Thyroid gland (tissue), 4 donors: Measurements from ENCODE around the gene ADAMTSL1. TPM values are rescaled to one million over a fixed set of nuclear protein-coding genes. Genes with fewer than 3 reads are reported as not detected.

Source experiments
- DNase-seq, 2 donors: peaks; one replicate each; pipeline ENCODE4 v3.0.0-alpha.2; 2019
- H3K27ac ChIP-seq, 3 donors: fragments of 200-600 bp; sonication (generic); 1 replicate in 2 of 3; 2 replicates in 1 of 3; pipeline ENCODE4 v1.5.1; 2016 to 2019; ENCODE audit warnings: mild to moderate bottlenecking in 1 of 3, moderate library complexity in 1 of 3
- H3K27me3 ChIP-seq: fragments of 200-600 bp; sonication (generic); one replicate; pipeline ENCODE4 v1.5.1; 2019
- H3K36me3 ChIP-seq, 2 donors: fragments of 200-600 bp; sonication (generic); one replicate each; pipeline ENCODE4 v1.5.1; 2016 to 2019
- H3K4me1 ChIP-seq, 2 donors: fragments of 200-600 bp; sonication (generic); one replicate each; pipeline ENCODE4 v1.5.1; 2017 to 2019
- H3K4me3 ChIP-seq, 3 donors: fragments of 200-600 bp; sonication (generic); replicated peaks in 1 of 3; 1 replicate in 2 of 3; 2 replicates in 1 of 3; pipeline ENCODE4 v1.5.1; 2016; ENCODE audit warnings: mild to moderate bottlenecking in 1 of 3
- H3K9me3 ChIP-seq: fragments of 200-600 bp; sonication (generic); one replicate; pipeline ENCODE4 v1.5.1; 2017
- POLR2A ChIP-seq, 2 donors: fragments of 450-650 bp; IDR thresholded peaks; one replicate each; pipeline ENCODE4 v1.6.1; 2017; ENCODE audit warnings: antibody characterized with exemption in 2 of 2, mild to moderate bottlenecking in 2 of 2, moderate library complexity in 1 of 2
- WGBS, 2 donors: methylation state at CpG; one replicate each; pipeline ENCODE4 v1.1.5; 2017; 5-methylcytosine and 5-hydroxymethylcytosine counted together
- intact Hi-C: fragments of 100-400 bp; cut with DNase I; formaldehyde crosslinking; loops from one replicate; pipeline ENCODE4 v1.15.1; 2023
- total RNA-seq, 4 donors: library from RNA; depleted of rRNA; stranded (reverse); fragments of >200 nt; gene quantifications; one replicate each; pipeline ENCODE4 v1.2.3, GENCODE V29; 2016
- TF ChIP-seq, protein P1 (sequence below), 6 experiments: fragments of 200-600 bp in 3 of 6; fragments of 450-650 bp in 3 of 6; sonication (generic) in 3 of 6; IDR thresholded peaks; one replicate each; pipeline ENCODE4 v1.5.1; 2016 to 2019; ENCODE audit warnings: antibody characterized with exemption in 6 of 6, mild to moderate bottlenecking in 2 of 6, inconsistent platforms in 1 of 6, moderate library complexity in 1 of 6

Gene ADAMTSL1
- total RNA-seq, 4 donors from 2014 or later = 1.6 to 9.0 (median 4.8) TPM

- Histone ChIP-seq H3K9me3 (no peaks in the 10 kb centered on the region), H3K27ac (no peak overlapping the region), H3K36me3 (no peaks in the 10 kb centered on the region), H3K4me3 (no peak overlapping the region), H3K27me3 (no peaks in the 10 kb centered on the region), H3K4me1 (peaks cover 23 to 33% of the 10 kb centered on the region in 2 donors)
- WGBS, 2 donors = 95 to 96% methylated on average over 5 of the region's 5 CpGs
- no peak for TF ChIP-seq POLR2A (IDR thresholded peaks at IDR 0.05)
- TF ChIP-seq, protein P1, sequence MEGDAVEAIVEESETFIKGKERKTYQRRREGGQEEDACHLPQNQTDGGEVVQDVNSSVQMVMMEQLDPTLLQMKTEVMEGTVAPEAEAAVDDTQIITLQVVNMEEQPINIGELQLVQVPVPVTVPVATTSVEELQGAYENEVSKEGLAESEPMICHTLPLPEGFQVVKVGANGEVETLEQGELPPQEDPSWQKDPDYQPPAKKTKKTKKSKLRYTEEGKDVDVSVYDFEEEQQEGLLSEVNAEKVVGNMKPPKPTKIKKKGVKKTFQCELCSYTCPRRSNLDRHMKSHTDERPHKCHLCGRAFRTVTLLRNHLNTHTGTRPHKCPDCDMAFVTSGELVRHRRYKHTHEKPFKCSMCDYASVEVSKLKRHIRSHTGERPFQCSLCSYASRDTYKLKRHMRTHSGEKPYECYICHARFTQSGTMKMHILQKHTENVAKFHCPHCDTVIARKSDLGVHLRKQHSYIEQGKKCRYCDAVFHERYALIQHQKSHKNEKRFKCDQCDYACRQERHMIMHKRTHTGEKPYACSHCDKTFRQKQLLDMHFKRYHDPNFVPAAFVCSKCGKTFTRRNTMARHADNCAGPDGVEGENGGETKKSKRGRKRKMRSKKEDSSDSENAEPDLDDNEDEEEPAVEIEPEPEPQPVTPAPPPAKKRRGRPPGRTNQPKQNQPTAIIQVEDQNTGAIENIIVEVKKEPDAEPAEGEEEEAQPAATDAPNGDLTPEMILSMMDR (IDR thresholded peaks at IDR 0.05) = no peak
- intact Hi-C loops = no loop called here
- no peak for DNase-seq
These were observed 249.4 kb downstream of the ADAMTSL1 start for GRCh38 chr9:18723366-18723765.

GRCh38 chr9:18726546-18726945 lies 252.6 kb downstream of the ADAMTSL1 start:
- no peaks in the 10 kb centered on the region for H3K9me3 ChIP-seq
- H3K27ac ChIP-seq = no peak overlapping the region
- no peak for DNase-seq
- H3K36me3 ChIP-seq = no peaks in the 10 kb centered on the region
- peaks cover 22 to 27% of the 10 kb centered on the region in 2 donors for H3K4me1 ChIP-seq
- intact Hi-C loops = no loop called here
- 46 to 71% methylated on average over 1 of the region's 1 CpG for WGBS, 2 donors
- no peaks in the 10 kb centered on the region for H3K27me3 ChIP-seq
- no peak overlapping the region for H3K4me3 ChIP-seq
- TF ChIP-seq, protein P1 (IDR thresholded peaks at IDR 0.05) = no peak
- TF ChIP-seq POLR2A (IDR thresholded peaks at IDR 0.05) = no peak

DNA sequence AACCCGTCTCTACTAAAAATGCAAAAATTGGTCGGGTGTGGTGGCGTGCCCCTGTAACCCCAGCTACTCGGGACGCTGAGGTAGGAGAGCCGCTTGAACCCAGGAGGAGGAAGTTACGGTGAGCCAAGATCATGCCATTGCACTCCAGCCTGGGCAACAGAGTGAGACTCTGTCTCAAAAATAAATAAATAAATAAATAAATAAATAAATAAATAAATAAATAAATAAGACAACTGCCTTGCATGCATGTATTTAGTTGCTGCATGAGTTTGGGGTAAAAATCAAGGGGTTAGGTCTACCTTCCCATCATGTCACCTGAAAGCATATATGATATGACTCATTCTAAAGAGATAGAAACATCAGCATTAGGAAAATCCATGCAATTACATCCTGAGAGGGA lies 254.0 kb downstream of the ADAMTSL1 start:
- H3K27ac ChIP-seq = no peak overlapping the region
- 94 to 97% methylated on average over 7 of the region's 7 CpGs for WGBS, 2 donors
- intact Hi-C loops = no loop called here

GRCh38 chr9:18728642-18729041 lies 254.7 kb downstream of the ADAMTSL1 start:
- TF ChIP-seq, protein P1 (IDR thresholded peaks at IDR 0.05) = no peak
- no peak for TF ChIP-seq POLR2A (IDR thresholded peaks at IDR 0.05)
- no peak overlapping the region for H3K4me3 ChIP-seq
- intact Hi-C loops = no loop called here
- H3K27me3 ChIP-seq = no peaks in the 10 kb centered on the region
- no peak overlapping the region for H3K27ac ChIP-seq
- no peaks in the 10 kb centered on the region for H3K36me3 ChIP-seq
- H3K4me1 ChIP-seq = peaks cover 21 to 22% of the 10 kb centered on the region in 2 donors
- no peaks in the 10 kb centered on the region for H3K9me3 ChIP-seq
- 39% methylated on average over 3 of the region's 3 CpGs for WGBS, 2 donors
- DNase-seq = no peak

More for the DNA sequence above, 254.0 kb downstream of the ADAMTSL1 start:
- H3K36me3 ChIP-seq = no peaks in the 10 kb centered on the region
- no peak for TF ChIP-seq POLR2A (IDR thresholded peaks at IDR 0.05)
- TF ChIP-seq, protein P1 (IDR thresholded peaks at IDR 0.05) = no peak
- no peaks in the 10 kb centered on the region for H3K27me3 ChIP-seq
- DNase-seq = no peak
- H3K4me3 ChIP-seq = no peak overlapping the region
- H3K9me3 ChIP-seq = no peaks in the 10 kb centered on the region
- peaks cover 21 to 22% of the 10 kb centered on the region in 2 donors for H3K4me1 ChIP-seq

DNA sequence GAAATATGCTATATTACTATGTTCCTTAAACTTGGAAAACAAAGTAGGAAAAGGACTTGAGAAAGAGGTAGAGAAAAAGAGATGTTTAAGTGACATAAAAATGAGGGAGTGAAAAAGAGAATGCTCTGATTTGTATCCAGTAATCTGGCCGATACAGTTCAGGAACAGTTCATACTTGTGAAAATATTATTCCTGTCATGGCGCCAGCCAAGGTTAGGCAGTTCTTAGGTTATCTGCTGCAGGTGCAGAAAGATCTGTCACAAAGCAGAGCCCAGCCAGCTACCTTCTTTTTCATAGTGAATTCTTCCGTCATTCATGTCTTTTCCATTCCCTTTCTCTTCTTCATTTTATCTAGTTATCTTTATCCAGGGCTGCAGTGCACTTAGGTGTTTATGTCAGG lies 256.3 kb downstream of the ADAMTSL1 start:
- peaks cover 21 to 22% of the 10 kb centered on the region in 2 donors for H3K4me1 ChIP-seq
- WGBS, 2 donors = 75 to 82% methylated on average over 3 of the region's 3 CpGs
- no peak for DNase-seq
- no peaks in the 10 kb centered on the region for H3K27me3 ChIP-seq
- no peak overlapping the region for H3K4me3 ChIP-seq
- TF ChIP-seq POLR2A (IDR thresholded peaks at IDR 0.05) = no peak
- TF ChIP-seq, protein P1 (IDR thresholded peaks at IDR 0.05) = no peak
- intact Hi-C loops = no loop called here
- no peaks in the 10 kb centered on the region for H3K36me3 ChIP-seq
- H3K9me3 ChIP-seq = no peaks in the 10 kb centered on the region
- H3K27ac ChIP-seq = no peak overlapping the region
